MM.1S (cell line): ENCODE results near the gene FBXL7.

Source experiments
- DNase-seq: peaks from one replicate; pipeline ENCODE4 v3.0.0-alpha.2; 2015
- H2AFZ ChIP-seq: fragments of 300-600 bp; sonication (generic); 2 replicates; pipeline ENCODE4 v1.6.0; 2016; ENCODE audit warnings: antibody characterized with exemption, low read length
- H3F3A ChIP-seq: fragments of 300-600 bp; sonication (generic); 2 replicates; pipeline ENCODE4 v1.6.1; 2016; ENCODE audit warnings: mild to moderate bottlenecking, antibody characterized with exemption, low read length, moderate library complexity, mixed read lengths; ENCODE audit not compliant: insufficient read depth
- H3K27ac ChIP-seq: fragments of 300-600 bp; sonication (generic); 2 replicates; pipeline ENCODE4 v1.5.1; 2016; ENCODE audit warnings: mild to moderate bottlenecking, low read length
- H3K27me3 ChIP-seq: fragments of 300-600 bp; sonication (generic); replicated peaks from 2 replicates; pipeline ENCODE4 v1.6.0; 2016; ENCODE audit warnings: low read length; ENCODE audit not compliant: insufficient read depth
- H3K36me3 ChIP-seq: fragments of 300-600 bp; sonication (generic); replicated peaks from 2 replicates; pipeline ENCODE4 v1.6.1; 2016; ENCODE audit warnings: mild to moderate bottlenecking, low read length, mixed read lengths; ENCODE audit not compliant: insufficient read depth
- H3K4me1 ChIP-seq: fragments of 300-600 bp; sonication (generic); 2 replicates; pipeline ENCODE4 v1.6.1; 2016; ENCODE audit warnings: low read length, mixed read lengths
- H3K4me2 ChIP-seq: fragments of 300-600 bp; sonication (generic); 2 replicates; pipeline ENCODE4 v1.6.0; 2016; ENCODE audit warnings: low read depth, low read length
- H3K4me3 ChIP-seq: fragments of 300-600 bp; sonication (generic); 2 replicates; pipeline ENCODE4 v1.5.1; 2016; ENCODE audit warnings: low read length, mixed read lengths
- H3K79me2 ChIP-seq: fragments of 300-600 bp; sonication (generic); 2 replicates; pipeline ENCODE4 v1.6.1; 2016; ENCODE audit warnings: mixed run types, low read length, mixed read lengths
- H3K9ac ChIP-seq: fragments of 300-600 bp; sonication (generic); 2 replicates; pipeline ENCODE4 v1.6.1; 2016; ENCODE audit warnings: low read length, mixed read lengths
- H3K9me2 ChIP-seq: fragments of 300-600 bp; sonication (generic); replicated peaks from 2 replicates; pipeline ENCODE4 v1.6.1; 2016; ENCODE audit warnings: mild to moderate bottlenecking, low read length, mixed read lengths; ENCODE audit not compliant: insufficient read depth
- H3K9me3 ChIP-seq: fragments of 300-600 bp; sonication (generic); replicated peaks from 2 replicates; pipeline ENCODE4 v1.6.1; 2016; ENCODE audit warnings: mild to moderate bottlenecking, low read length, mixed read lengths; ENCODE audit not compliant: insufficient read depth
- H4K20me1 ChIP-seq: fragments of 300-600 bp; sonication (generic); 2 replicates; pipeline ENCODE4 v1.6.1; 2016; ENCODE audit warnings: mild to moderate bottlenecking, low read length, moderate library complexity, mixed read lengths; ENCODE audit not compliant: insufficient read depth
- EZH2 ChIP-seq: fragments of 300-600 bp; sonication (generic); optimal IDR thresholded peaks from 2 replicates; pipeline ENCODE3; 2017; ENCODE audit warnings: low read depth, mild to moderate bottlenecking, antibody characterized with exemption, low read length, mixed read lengths
- EZH2phosphoT487 ChIP-seq: fragments of 300-600 bp; sonication (generic); IDR thresholded peaks from 2 replicates; pipeline ENCODE4 v1.6.1; 2018; ENCODE audit warnings: antibody characterized with exemption, low read length
- TF ChIP-seq, protein P1 (sequence below): fragments of 300-600 bp; sonication (generic); IDR thresholded peaks from 2 replicates; pipeline ENCODE4 v1.5.1; 2016; ENCODE audit warnings: antibody characterized with exemption, low read length, mixed read lengths

Gene FBXL7

GRCh38 chr5:15799612-15800011 is 299.6 kb downstream of the FBXL7 start:
- Histone ChIP-seq H3K4me2 (no peak overlapping the region), H3K9me3 (no peaks in the 10 kb centered on the region), H3K27me3 (no peaks in the 10 kb centered on the region), H2AFZ (no peak overlapping the region), H4K20me1 (no peaks in the 10 kb centered on the region), H3K4me1 (peaks cover 9% of the 10 kb centered on the region), H3K9me2 (no peaks in the 10 kb centered on the region), H3K36me3 (no peaks in the 10 kb centered on the region), H3K9ac (no peak overlapping the region), H3K4me3 (no peak overlapping the region), H3F3A (peaks cover 8% of the 10 kb centered on the region), H3K79me2 (peaks cover 39% of the 10 kb centered on the region), H3K27ac (no peak overlapping the region)
- DNase-seq, result no peak
- TF ChIP-seq, protein P1, sequence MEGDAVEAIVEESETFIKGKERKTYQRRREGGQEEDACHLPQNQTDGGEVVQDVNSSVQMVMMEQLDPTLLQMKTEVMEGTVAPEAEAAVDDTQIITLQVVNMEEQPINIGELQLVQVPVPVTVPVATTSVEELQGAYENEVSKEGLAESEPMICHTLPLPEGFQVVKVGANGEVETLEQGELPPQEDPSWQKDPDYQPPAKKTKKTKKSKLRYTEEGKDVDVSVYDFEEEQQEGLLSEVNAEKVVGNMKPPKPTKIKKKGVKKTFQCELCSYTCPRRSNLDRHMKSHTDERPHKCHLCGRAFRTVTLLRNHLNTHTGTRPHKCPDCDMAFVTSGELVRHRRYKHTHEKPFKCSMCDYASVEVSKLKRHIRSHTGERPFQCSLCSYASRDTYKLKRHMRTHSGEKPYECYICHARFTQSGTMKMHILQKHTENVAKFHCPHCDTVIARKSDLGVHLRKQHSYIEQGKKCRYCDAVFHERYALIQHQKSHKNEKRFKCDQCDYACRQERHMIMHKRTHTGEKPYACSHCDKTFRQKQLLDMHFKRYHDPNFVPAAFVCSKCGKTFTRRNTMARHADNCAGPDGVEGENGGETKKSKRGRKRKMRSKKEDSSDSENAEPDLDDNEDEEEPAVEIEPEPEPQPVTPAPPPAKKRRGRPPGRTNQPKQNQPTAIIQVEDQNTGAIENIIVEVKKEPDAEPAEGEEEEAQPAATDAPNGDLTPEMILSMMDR, result no peak
- no peak for TF ChIP-seq EZH2
- TF ChIP-seq EZH2phosphoT487, result no peak

DNA sequence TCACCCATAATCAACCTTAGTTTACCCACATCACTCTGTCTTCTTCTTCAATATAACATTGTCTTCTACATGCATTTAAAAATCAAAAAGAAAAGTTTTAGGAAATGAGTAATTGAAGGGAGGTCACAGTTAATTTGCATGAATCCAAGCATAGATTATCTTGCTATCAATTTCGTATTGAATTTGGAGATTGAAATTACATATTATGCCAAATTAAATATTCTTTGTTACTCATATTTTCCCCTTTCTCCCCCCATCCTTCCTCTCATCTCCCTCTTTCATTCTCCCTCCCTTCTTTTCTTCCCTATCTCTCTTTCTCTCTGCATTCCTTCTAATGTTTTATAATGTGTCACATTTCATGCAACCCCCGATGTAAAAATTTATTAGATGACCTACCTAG is 303.3 kb downstream of the FBXL7 start:
- Histone ChIP-seq H3K4me3 (no peak overlapping the region), H3K36me3 (no peaks in the 10 kb centered on the region)

DNA sequence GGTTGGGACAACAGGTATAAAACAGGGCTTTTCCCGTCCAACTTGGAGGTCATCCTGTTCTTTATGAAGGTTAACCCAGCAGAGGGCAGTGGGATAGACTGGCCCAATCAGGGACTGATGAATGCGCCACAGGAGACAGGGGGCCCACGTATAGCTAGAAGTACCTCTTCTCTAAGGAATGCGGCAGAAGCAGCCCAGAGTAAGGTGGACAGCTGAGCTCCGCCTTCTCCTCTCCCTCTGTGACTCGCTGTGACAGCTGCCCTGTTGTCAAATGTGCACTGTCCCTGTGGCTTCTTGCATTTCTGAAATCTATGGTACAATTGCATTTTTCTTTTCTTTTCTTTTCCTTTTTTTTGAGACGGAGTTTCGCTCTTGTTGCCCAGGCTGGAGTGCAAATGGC is 306.6 kb downstream of the FBXL7 start:
- Histone ChIP-seq H4K20me1 (no peaks in the 10 kb centered on the region), H3K27me3 (no peaks in the 10 kb centered on the region), H2AFZ (no peak overlapping the region), H3K4me3 (no peak overlapping the region), H3K9me2 (no peaks in the 10 kb centered on the region), H3K79me2 (peaks cover 7% of the 10 kb centered on the region; the same call in 1 of the 2 replicates), H3K27ac (no peak overlapping the region), H3F3A (no peaks in the 10 kb centered on the region), H3K4me1 (no peaks in the 10 kb centered on the region), H3K9ac (no peak overlapping the region), H3K9me3 (no peaks in the 10 kb centered on the region), H3K4me2 (no peak overlapping the region), H3K36me3 (no peaks in the 10 kb centered on the region)
- no peak for DNase-seq
- TF ChIP-seq, protein P1, result no peak
- no peak for TF ChIP-seq EZH2

More for the DNA sequence above, 303.3 kb downstream of the FBXL7 start:
- DNase-seq, result no peak
- no peaks in the 10 kb centered on the region for H4K20me1 ChIP-seq
- H3K79me2 ChIP-seq, result peaks cover 17% of the 10 kb centered on the region; the same call in 1 of the 2 replicates
- H3K27me3 ChIP-seq, result no peaks in the 10 kb centered on the region
- H3K9me3 ChIP-seq, result no peaks in the 10 kb centered on the region
- H3K9me2 ChIP-seq, result no peaks in the 10 kb centered on the region
- H3K9ac ChIP-seq, result no peak overlapping the region
- H3K4me1 ChIP-seq, result no peaks in the 10 kb centered on the region
- H3F3A ChIP-seq, result no peaks in the 10 kb centered on the region
- H3K27ac ChIP-seq, result no peak overlapping the region
- TF ChIP-seq EZH2 (no peak), EZH2phosphoT487 (no peak)
- TF ChIP-seq, protein P1, result no peak
- no peak overlapping the region for H3K4me2 ChIP-seq
- H2AFZ ChIP-seq, result no peak overlapping the region
